Activated CD4-positive, alpha-beta T cell treated with anti-CD3 and anti-CD28 coated beads, Interleukin-2, amount 50 U/mL, for 4 hours (primary cell): ENCODE measurements around the gene SLC36A4.
"Not testable (repeated sequence)": the region's sequence is repeated elsewhere in the genome, so short reads cannot be mapped to it uniquely, and the experiment has no call there.

Experiments
- DNase-seq, 2 experiments: peaks; one replicate each; pipeline ENCODE4 v3.0.0-alpha.2; 2020

Gene SLC36A4

GRCh38 chr11:93117565-93117964, 80.2 kb downstream of the SLC36A4 start:
- DNase-seq: no peak

DNA sequence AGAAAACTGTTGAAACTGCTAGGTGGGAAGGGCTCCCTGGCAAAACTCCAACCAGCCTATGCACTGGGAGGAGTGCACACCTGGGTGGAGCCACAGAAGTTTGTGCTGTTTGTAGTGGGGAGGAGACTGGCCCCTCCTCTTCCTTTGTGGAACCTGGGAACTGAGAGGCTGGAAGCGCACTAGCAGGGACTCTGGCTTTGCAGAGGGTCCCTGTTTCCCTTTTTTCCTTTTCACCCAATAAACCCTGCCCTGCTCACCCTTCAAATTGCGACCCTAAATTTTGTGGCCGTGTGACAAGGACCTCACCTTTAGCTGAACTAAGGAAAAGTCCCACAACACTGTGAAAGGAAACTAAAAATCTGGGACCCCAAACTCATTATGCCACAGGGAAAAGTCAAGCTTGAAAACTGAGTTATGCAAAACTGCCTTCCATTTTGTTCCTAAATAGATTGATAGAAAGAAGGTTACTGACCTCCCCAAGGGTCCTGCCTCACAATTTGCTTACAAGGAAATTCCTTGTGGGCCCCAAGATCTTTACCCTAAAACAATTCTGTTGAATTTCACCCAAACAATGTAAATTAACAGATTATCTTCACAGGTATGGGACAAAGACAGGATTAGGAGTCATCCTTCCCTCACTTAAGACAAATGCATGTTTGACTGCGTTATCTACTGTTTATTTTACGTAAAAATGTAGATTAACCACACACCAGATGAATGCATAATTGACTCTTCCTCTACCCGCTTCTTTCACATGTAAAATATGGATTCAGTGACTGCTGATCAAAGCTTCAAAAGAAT, 81.0 kb downstream of the SLC36A4 start:
- no peak for DNase-seq

DNA sequence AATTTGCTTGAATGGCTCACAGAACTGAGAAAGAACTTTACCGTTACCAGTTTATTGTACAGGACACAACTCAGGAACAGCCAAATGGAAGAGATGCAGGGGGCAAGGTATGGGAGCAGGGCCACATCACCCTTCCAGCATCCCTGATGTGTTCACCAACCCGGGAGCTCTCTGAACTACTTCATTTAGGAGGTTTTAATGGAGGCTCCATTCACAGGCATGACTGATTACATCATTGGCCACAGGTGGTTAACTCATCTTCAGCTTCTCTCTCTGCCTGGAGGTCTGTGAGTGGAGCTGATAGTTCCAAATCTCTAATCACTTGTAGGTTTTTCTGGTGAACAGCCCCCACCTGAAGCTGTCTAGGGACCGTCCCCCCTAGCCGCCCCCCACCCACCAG, 83.5 kb downstream of the SLC36A4 start:
- DNase-seq: no peak

DNA sequence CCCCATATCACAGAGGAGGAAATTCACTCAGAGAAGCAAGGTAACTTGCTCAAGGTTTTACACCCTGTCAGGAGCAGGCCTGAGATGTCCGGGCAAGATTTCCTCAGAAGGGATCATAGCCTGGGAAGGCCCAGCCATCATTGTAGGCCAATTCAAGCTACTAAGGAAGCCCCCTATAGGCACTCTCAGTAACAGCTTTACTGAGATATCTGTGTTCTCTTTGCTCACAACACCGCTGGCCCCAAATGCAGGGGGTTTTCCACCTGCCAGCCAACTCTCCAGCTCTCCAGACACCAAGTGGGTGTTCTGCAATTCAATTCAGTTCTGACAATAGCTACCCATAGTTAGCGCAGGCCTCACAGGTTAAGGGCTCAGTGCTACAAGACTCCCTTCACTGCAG, 84.0 kb downstream of the SLC36A4 start:
- no peak for DNase-seq

DNA sequence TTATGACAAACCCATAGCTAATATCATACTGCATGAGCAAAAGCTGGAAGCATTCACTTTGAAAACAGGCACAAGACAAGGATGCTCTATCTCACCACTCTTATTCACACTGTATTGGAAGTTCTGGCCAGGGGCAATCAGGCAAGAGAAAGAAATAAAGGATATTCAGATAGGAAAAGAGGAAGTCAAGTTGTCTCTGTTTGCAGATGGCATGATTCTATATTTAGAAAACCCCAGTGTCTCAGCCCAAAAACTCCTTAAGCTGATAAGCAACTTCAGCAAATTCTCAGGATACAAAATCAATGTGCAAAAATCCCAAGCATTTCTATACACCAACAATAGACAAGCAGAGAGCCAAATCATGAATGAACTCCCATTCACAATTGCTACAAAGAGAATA, 86.6 kb downstream of the SLC36A4 start:
- not testable (repeated sequence) for DNase-seq

DNA sequence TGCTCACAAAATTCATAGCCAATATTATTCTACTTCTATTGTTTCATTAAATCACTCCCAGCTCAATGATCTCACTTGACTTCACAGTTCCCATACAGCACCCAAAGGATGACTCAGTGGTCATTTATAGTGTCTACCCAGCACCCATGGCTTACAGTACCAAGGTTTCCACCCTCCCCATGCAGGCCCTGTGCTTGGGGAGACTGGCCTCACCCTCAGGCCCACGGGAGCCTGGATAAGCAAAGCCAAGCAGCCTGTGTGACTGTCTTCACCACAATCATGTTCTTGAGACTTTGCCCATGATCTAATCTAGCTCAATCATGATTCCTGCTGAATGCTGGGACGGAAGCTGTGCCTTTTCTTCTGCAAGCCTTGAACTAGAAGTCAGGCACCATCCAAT, 97.6 kb downstream of the SLC36A4 start:
- DNase-seq: no peak

GRCh38 chr11:93099806-93100205, 98.0 kb downstream of the SLC36A4 start:
- no peak for DNase-seq
